Peyer's patch (tissue), 4 donors: ENCODE measurements around the gene CARD14.

Experiments
- CTCF ChIP-seq, 6 experiments: fragments of 450-650 bp in 4 of 6; fragments of 200-600 bp in 2 of 6; sonication (generic) in 1 of 6; IDR thresholded peaks; one replicate each; pipeline ENCODE4 v1.5.1; 2017 to 2019; ENCODE audit warnings: antibody characterized with exemption in 6 of 6, mild to moderate bottlenecking in 3 of 6, moderate library complexity in 1 of 6
- POLR2A ChIP-seq, 2 donors: fragments of 450-650 bp; IDR thresholded peaks; one replicate each; pipeline ENCODE4 v1.5.1; 2017; ENCODE audit warnings: antibody characterized with exemption in 2 of 2, mild to moderate bottlenecking in 2 of 2, moderate library complexity in 2 of 2

- no peak for TF ChIP-seq CTCF (IDR thresholded peaks at IDR 0.05)
- no peak for TF ChIP-seq POLR2A (IDR thresholded peaks at IDR 0.05)
These were observed 5.6 kb upstream of the CARD14 start for GRCh38 chr17:80164185-80164584.
